MM.1S (cell line): ENCODE data around the gene SHISAL2A.

ENCODE experiments used
- DNase-seq: peaks from one replicate; pipeline ENCODE4 v3.0.0-alpha.2; 2015
- H2AFZ ChIP-seq: fragments of 300-600 bp; sonication (generic); 2 replicates; pipeline ENCODE4 v1.6.0; 2016; ENCODE audit warnings: antibody characterized with exemption, low read length
- H3F3A ChIP-seq: fragments of 300-600 bp; sonication (generic); 2 replicates; pipeline ENCODE4 v1.6.1; 2016; ENCODE audit warnings: mild to moderate bottlenecking, antibody characterized with exemption, low read length, moderate library complexity, mixed read lengths; ENCODE audit not compliant: insufficient read depth
- H3K27ac ChIP-seq: fragments of 300-600 bp; sonication (generic); 2 replicates; pipeline ENCODE4 v1.5.1; 2016; ENCODE audit warnings: mild to moderate bottlenecking, low read length
- H3K27me3 ChIP-seq: fragments of 300-600 bp; sonication (generic); replicated peaks from 2 replicates; pipeline ENCODE4 v1.6.0; 2016; ENCODE audit warnings: low read length; ENCODE audit not compliant: insufficient read depth
- H3K36me3 ChIP-seq: fragments of 300-600 bp; sonication (generic); replicated peaks from 2 replicates; pipeline ENCODE4 v1.6.1; 2016; ENCODE audit warnings: mild to moderate bottlenecking, low read length, mixed read lengths; ENCODE audit not compliant: insufficient read depth
- H3K4me1 ChIP-seq: fragments of 300-600 bp; sonication (generic); 2 replicates; pipeline ENCODE4 v1.6.1; 2016; ENCODE audit warnings: low read length, mixed read lengths
- H3K4me2 ChIP-seq: fragments of 300-600 bp; sonication (generic); 2 replicates; pipeline ENCODE4 v1.6.0; 2016; ENCODE audit warnings: low read depth, low read length
- H3K4me3 ChIP-seq: fragments of 300-600 bp; sonication (generic); 2 replicates; pipeline ENCODE4 v1.5.1; 2016; ENCODE audit warnings: low read length, mixed read lengths
- H3K79me2 ChIP-seq: fragments of 300-600 bp; sonication (generic); 2 replicates; pipeline ENCODE4 v1.6.1; 2016; ENCODE audit warnings: mixed run types, low read length, mixed read lengths
- H3K9ac ChIP-seq: fragments of 300-600 bp; sonication (generic); 2 replicates; pipeline ENCODE4 v1.6.1; 2016; ENCODE audit warnings: low read length, mixed read lengths
- H3K9me2 ChIP-seq: fragments of 300-600 bp; sonication (generic); replicated peaks from 2 replicates; pipeline ENCODE4 v1.6.1; 2016; ENCODE audit warnings: mild to moderate bottlenecking, low read length, mixed read lengths; ENCODE audit not compliant: insufficient read depth
- H3K9me3 ChIP-seq: fragments of 300-600 bp; sonication (generic); replicated peaks from 2 replicates; pipeline ENCODE4 v1.6.1; 2016; ENCODE audit warnings: mild to moderate bottlenecking, low read length, mixed read lengths; ENCODE audit not compliant: insufficient read depth
- H4K20me1 ChIP-seq: fragments of 300-600 bp; sonication (generic); 2 replicates; pipeline ENCODE4 v1.6.1; 2016; ENCODE audit warnings: mild to moderate bottlenecking, low read length, moderate library complexity, mixed read lengths; ENCODE audit not compliant: insufficient read depth
- CTCF ChIP-seq: fragments of 300-600 bp; sonication (generic); IDR thresholded peaks from 2 replicates; pipeline ENCODE4 v1.5.1; 2016; ENCODE audit warnings: antibody characterized with exemption, low read length, mixed read lengths
- EZH2 ChIP-seq: fragments of 300-600 bp; sonication (generic); optimal IDR thresholded peaks from 2 replicates; pipeline ENCODE3; 2017; ENCODE audit warnings: low read depth, mild to moderate bottlenecking, antibody characterized with exemption, low read length, mixed read lengths
- EZH2phosphoT487 ChIP-seq: fragments of 300-600 bp; sonication (generic); IDR thresholded peaks from 2 replicates; pipeline ENCODE4 v1.6.1; 2018; ENCODE audit warnings: antibody characterized with exemption, low read length

SHISAL2A gene

GRCh38 chr1:52632732-52633290 is at the start of gene SHISAL2A:
TSS of gene SHISAL2A (plus strand) at chr1:52633168. CDS start at chr1:52633494, 326 bp downstream.
- Histone ChIP-seq H3K9ac (no peak within 1 kb of the TSS), H3K27ac (no peak within 1 kb of the TSS)
- no peak for TF ChIP-seq EZH2phosphoT487
- TF ChIP-seq CTCF = no peak
- no peak for TF ChIP-seq EZH2

DNA sequence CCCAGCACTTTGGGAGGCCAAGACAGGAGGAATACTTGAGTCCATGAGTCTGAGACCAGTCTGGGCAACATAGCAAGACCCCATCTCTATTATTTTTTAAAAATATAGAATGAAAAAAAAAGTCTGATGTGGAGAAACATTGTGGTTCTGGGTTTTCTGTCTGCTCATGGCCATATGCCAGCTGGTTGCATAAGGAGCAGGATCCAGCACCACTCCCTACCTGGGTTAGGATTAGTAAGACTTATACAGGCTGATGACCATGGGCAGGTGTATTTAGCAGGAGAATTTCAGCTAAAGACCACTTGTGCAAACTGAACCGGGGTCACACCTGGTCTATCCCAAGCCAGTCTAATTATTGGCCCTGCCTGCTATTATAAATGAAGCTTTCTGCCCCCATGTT is 47.5 kb upstream of the SHISAL2A start:
- Histone ChIP-seq H3K9me2 (no peaks in the 10 kb centered on the region), H3K9me3 (no peaks in the 10 kb centered on the region), H4K20me1 (no peaks in the 10 kb centered on the region), H3K79me2 (no peaks in the 10 kb centered on the region), H3K9ac (no peak overlapping the region), H3K36me3 (no peaks in the 10 kb centered on the region), H3K27me3 (no peaks in the 10 kb centered on the region), H3K4me3 (no peak overlapping the region), H3K27ac (no peak overlapping the region), H3K4me2 (no peak overlapping the region), H2AFZ (no peak overlapping the region), H3K4me1 (no peaks in the 10 kb centered on the region), H3F3A (no peaks in the 10 kb centered on the region)
- no peak for DNase-seq
- TF ChIP-seq EZH2phosphoT487 = no peak
- TF ChIP-seq CTCF = no peak
- no peak for TF ChIP-seq EZH2

More at GRCh38 chr1:52632732-52633290, at the start of gene SHISAL2A:
- Histone ChIP-seq H3K27me3 (no peaks in the 10 kb centered on the region), H3K9me2 (no peaks in the 10 kb centered on the region), H3K4me1 (peaks cover 26% of the 10 kb centered on the region), H3K36me3 (no peaks in the 10 kb centered on the region), H3F3A (peaks cover 17% of the 10 kb centered on the region), H3K79me2 (no peaks in the 10 kb centered on the region), H4K20me1 (no peaks in the 10 kb centered on the region), H3K4me3 (no peak within 1 kb of the TSS), H3K4me2 (no peak within 1 kb of the TSS), H2AFZ (no peak within 1 kb of the TSS), H3K9me3 (no peaks in the 10 kb centered on the region)
- DNase-seq = no peak

- Histone ChIP-seq H3K9me3 (no peaks in the 10 kb centered on the region), H3K27me3 (no peaks in the 10 kb centered on the region), H3K4me3 (no peak overlapping the region), H3K9me2 (no peaks in the 10 kb centered on the region), H3K79me2 (no peaks in the 10 kb centered on the region), H3K4me2 (no peak overlapping the region), H3F3A (no peaks in the 10 kb centered on the region), H3K27ac (no peak overlapping the region), H3K36me3 (no peaks in the 10 kb centered on the region), H4K20me1 (no peaks in the 10 kb centered on the region), H3K4me1 (no peaks in the 10 kb centered on the region), H2AFZ (no peak overlapping the region), H3K9ac (no peak overlapping the region)
- no peak for DNase-seq
- TF ChIP-seq CTCF (no peak), EZH2 (no peak), EZH2phosphoT487 (no peak)
These were observed 44.9 kb upstream of the SHISAL2A start for GRCh38 chr1:52588027-52588426.
